HEK293T (cell line): ENCODE measurements around the gene LCN9.

Source experiments
- ARNT ChIP-seq: fragments of 450-650 bp; IDR thresholded peaks from 2 replicates; pipeline ENCODE4 v1.6.1; 2017; ENCODE audit warnings: mild to moderate bottlenecking
- FOXA1 ChIP-seq: fragments of 450-650 bp; IDR thresholded peaks from 2 replicates; pipeline ENCODE4 v1.6.1; 2016; ENCODE audit warnings: mild to moderate bottlenecking
- FOXK2 ChIP-seq: fragments of 450-650 bp; IDR thresholded peaks from 2 replicates; pipeline ENCODE4 v1.6.1; 2016; ENCODE audit warnings: mild to moderate bottlenecking
- FOXM1 ChIP-seq: fragments of 450-650 bp; IDR thresholded peaks from 2 replicates; pipeline ENCODE4 v1.6.1; 2017; ENCODE audit warnings: mild to moderate bottlenecking, borderline replicate concordance
- SP1 ChIP-seq: fragments of 450-650 bp; IDR thresholded peaks from 2 replicates; pipeline ENCODE4 v1.6.1; 2017
- SUZ12 ChIP-seq: fragments of 450-650 bp; IDR thresholded peaks from 2 replicates; pipeline ENCODE4 v1.6.1; 2016; ENCODE audit warnings: mild to moderate bottlenecking

- TF ChIP-seq FOXA1 (no peak), SUZ12 (no peak), ARNT (no peak), FOXM1 (no peak), FOXK2 (no peak), SP1 (no peak)
Observed at GRCh38 chr9:135707252-135708138, 44.4 kb downstream of the LCN9 start.
